HG03457 (cell line): Measurements from ENCODE around the gene FYB1.
"Not testable (repeated sequence)": the region's sequence is repeated elsewhere in the genome, so short reads cannot be mapped to it uniquely, and the experiment has no call there.

Experiments
- ATAC-seq: cut with Tn5 transposase; IDR thresholded peaks from one replicate; pipeline ENCODE4 v1.9.1; 2021; ENCODE audit warnings: moderate number of reproducible peaks; ENCODE audit not compliant: unreplicated experiment

FYB1 gene

GRCh38 chr5:39190311-39191102 lies 28.9 kb downstream of the FYB1 start:
- ATAC-seq: no peak

- no peak for ATAC-seq
These were observed 29.9 kb downstream of the FYB1 start for GRCh38 chr5:39189292-39189955.

GRCh38 chr5:39187831-39188731 lies 31.3 kb downstream of the FYB1 start:
- ATAC-seq: no peak

GRCh38 chr5:39186722-39187539 lies 32.4 kb downstream of the FYB1 start:
- no peak for ATAC-seq

GRCh38 chr5:39186289-39186688 lies 33.1 kb downstream of the FYB1 start:
- ATAC-seq: no peak

GRCh38 chr5:39185761-39186160 lies 33.6 kb downstream of the FYB1 start:
- ATAC-seq: no peak

- not testable (repeated sequence) for ATAC-seq
These were observed 39.8 kb downstream of the FYB1 start for GRCh38 chr5:39179561-39179960.

GRCh38 chr5:39178861-39179260 lies 40.5 kb downstream of the FYB1 start:
- no peak for ATAC-seq

- no peak for ATAC-seq
These were observed 41.2 kb downstream of the FYB1 start for GRCh38 chr5:39178171-39178570.

- ATAC-seq: no peak
These were observed 41.8 kb downstream of the FYB1 start for GRCh38 chr5:39177631-39177964.

GRCh38 chr5:39176759-39177630 lies 42.4 kb downstream of the FYB1 start:
- ATAC-seq: no peak

- no peak for ATAC-seq
These were observed 43.9 kb downstream of the FYB1 start for GRCh38 chr5:39175273-39175955.

GRCh38 chr5:39173069-39173468 lies 46.3 kb downstream of the FYB1 start:
- ATAC-seq: no peak

- ATAC-seq: no peak
These were observed 46.8 kb downstream of the FYB1 start for GRCh38 chr5:39172593-39172992.

- ATAC-seq: no peak
These were observed 47.7 kb downstream of the FYB1 start for GRCh38 chr5:39171647-39172046.

GRCh38 chr5:39169081-39169480 lies 50.3 kb downstream of the FYB1 start:
- no peak for ATAC-seq

GRCh38 chr5:39167972-39168342 lies 51.4 kb downstream of the FYB1 start:
- no peak for ATAC-seq

- no peak for ATAC-seq
These were observed 52.0 kb downstream of the FYB1 start for GRCh38 chr5:39167141-39167971.
